ENCODE results near the gene PLEKHM1. TPM values are rescaled to one million over a fixed set of nuclear protein-coding genes. Genes with fewer than 3 reads are reported as not detected.

PLEKHM1 gene
- polyA plus RNA-seq, 2 of the 4 experiments (the other 2 are of a cell fraction): 13.4 to 14.8 TPM

DNA sequence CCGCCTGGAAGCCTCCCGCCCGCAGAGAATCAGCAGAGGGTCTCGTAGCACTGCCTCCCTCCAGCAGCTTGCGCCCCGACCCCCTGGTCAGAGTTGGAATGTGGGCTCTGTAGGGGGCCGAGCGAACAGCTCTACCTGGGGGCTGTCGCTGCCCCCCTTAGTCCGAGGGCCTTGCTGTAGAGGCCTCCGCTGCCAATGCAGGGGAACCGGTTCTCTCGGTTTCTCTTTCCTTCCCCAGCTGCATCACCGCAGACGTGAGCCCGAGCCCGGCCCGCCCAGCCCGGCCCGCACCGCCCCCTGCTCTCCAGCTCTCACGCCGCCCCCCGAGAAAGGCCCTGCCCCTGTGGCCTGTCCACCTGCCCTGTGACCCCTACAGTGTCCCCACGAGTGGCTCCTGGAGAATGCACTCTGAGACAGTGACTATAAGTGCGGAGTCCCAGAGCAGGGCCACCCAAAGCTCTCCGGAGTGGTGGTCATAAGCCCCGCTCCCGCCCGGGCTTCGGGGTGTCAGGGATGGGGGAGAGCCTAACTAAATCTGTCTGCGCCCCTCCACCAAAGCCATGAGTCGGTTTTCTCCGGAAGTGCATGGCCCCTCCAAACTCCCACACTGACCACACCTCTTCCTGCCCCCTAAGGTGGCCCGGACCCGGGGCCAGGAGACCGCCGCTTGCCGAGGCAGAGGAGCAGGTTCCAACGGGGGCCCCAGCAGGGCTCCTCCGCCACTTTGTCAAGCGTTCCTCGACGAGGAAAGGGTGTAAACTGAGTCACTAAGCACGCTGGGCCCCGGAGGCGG, 59.6 kb downstream of the PLEKHM1 start:
- H3K27ac ChIP-seq: peak overlapping the region; percentile 47 to 85
- ATAC-seq: peak in 1 of 2 experiments; percentile 3; a peak in 3 of 6 replicates
- WGBS (ENCODE audit: missing lambda C conversion rate): 65% methylated on average over 47 of the region's 47 CpGs
- POLR2A ChIA-PET: interaction anchor here (1.3 kb wide), 1 partner anchor 154 kb away, joined by 3 read pairs; no protein-coding TSS in a partner anchor
- peak overlapping the region; percentile 99 for H3K4me2 ChIP-seq
- H3K4me1 ChIP-seq: peaks cover 23% of the 10 kb centered on the region
- TF ChIP-seq, protein P1, sequence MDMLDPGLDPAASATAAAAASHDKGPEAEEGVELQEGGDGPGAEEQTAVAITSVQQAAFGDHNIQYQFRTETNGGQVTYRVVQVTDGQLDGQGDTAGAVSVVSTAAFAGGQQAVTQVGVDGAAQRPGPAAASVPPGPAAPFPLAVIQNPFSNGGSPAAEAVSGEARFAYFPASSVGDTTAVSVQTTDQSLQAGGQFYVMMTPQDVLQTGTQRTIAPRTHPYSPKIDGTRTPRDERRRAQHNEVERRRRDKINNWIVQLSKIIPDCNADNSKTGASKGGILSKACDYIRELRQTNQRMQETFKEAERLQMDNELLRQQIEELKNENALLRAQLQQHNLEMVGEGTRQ (IDR thresholded peaks at IDR 0.05): no peak
- no peak for TF ChIP-seq SMC3 (IDR thresholded peaks at IDR 0.05)
- TF ChIP-seq JUN (IDR thresholded peaks at IDR 0.05): no peak
- no peak for TF ChIP-seq KDM5A (IDR thresholded peaks at IDR 0.05)
- TF ChIP-seq RCOR1 (IDR thresholded peaks at IDR 0.05; ENCODE audit: low read depth, low read length): no peak
- TF ChIP-seq HOXB13 (CRISPR knock-in tag; IDR thresholded peaks at IDR 0.05; ENCODE audit: low read depth): no peak
- TF ChIP-seq, protein P2, sequence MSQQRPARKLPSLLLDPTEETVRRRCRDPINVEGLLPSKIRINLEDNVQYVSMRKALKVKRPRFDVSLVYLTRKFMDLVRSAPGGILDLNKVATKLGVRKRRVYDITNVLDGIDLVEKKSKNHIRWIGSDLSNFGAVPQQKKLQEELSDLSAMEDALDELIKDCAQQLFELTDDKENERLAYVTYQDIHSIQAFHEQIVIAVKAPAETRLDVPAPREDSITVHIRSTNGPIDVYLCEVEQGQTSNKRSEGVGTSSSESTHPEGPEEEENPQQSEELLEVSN (IDR thresholded peaks at IDR 0.05; ENCODE audit: borderline replicate concordance, low read depth): no peak
- TF ChIP-seq NPAS2 (CRISPR knock-in tag; IDR thresholded peaks at IDR 0.05; ENCODE audit: borderline replicate concordance): no peak
- peak overlapping the region; percentile 52 for H3K4me3 ChIP-seq
- H3K9me3 ChIP-seq: no peaks in the 10 kb centered on the region
- no peak for FAIRE-seq
- no peak for DNase-seq (ENCODE audit: low read depth in 1 of 2, low spot score in 1 of 2)
- CTCF ChIA-PET: interaction anchor here (1.0 to 11.0 kb wide), 2 partner anchors 35 to 295 kb away, joined by 3 to 331 read pairs; partner anchors contain the start of gene ACBD4

DNA sequence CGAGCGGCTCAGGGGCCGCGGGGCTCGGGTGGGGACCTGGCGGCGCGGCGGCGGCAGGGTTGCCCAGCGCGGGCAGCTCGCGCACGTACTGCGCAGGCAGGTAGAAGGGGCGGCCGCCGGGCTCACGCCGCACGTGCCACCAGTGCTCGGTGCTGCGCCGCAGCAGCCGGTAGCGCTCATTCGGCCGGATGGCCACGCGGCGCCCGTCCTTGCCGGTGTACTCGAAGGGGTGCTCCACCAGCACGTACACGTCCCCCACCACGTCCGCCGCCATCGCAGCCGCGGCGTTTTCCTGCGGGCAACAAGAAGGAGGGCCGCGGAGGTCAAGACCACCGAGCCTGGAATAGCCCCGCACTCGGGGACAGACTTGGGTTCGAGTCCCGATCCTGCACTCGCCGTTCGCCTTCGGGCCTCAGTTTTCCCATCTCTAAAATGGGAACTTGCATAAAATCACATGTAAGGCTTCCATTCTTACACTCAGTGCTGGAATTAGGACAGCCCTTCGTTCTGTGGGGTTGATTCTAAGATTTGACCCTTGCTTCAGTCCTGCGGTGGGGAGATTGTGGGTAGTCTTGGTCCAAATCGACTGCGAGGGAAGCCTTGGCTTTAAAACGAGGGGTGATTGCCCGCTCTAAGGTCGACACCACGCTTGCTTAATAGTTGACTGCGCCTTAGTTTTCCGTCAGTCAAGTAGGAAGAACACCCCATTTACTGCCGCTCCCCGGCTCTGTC, 60.3 kb downstream of the PLEKHM1 start:
- ATAC-seq: no peak

More for the DNA sequence above, 60.3 kb downstream of the PLEKHM1 start:
- ChIA-PET CTCF (interaction anchor here (5.1 to 11.0 kb wide), 2 partner anchors 34 to 211 kb away, joined by 124 to 331 read pairs; partner anchors contain the start of gene FMNL1), POLR2A (interaction anchor here (1.3 kb wide), 1 partner anchor 155 kb away, joined by 3 read pairs; no protein-coding TSS in a partner anchor)
- 94% methylated on average over 68 of the region's 68 CpGs for WGBS (ENCODE audit: missing lambda C conversion rate)
- Histone ChIP-seq H3K4me1 (peaks cover 25% of the 10 kb centered on the region), H3K4me3 (no peak overlapping the region), H3K9me3 (no peaks in the 10 kb centered on the region), H3K4me2 (no peak overlapping the region), H3K27ac (no peak overlapping the region)
- TF ChIP-seq, protein P3, sequence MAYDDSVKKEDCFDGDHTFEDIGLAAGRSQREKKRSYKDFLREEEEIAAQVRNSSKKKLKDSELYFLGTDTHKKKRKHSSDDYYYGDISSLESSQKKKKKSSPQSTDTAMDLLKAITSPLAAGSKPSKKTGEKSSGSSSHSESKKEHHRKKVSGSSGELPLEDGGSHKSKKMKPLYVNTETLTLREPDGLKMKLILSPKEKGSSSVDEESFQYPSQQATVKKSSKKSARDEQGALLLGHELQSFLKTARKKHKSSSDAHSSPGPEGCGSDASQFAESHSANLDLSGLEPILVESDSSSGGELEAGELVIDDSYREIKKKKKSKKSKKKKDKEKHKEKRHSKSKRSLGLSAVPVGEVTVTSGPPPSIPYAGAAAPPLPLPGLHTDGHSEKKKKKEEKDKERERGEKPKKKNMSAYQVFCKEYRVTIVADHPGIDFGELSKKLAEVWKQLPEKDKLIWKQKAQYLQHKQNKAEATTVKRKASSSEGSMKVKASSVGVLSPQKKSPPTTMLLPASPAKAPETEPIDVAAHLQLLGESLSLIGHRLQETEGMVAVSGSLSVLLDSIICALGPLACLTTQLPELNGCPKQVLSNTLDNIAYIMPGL (CRISPR knock-in tag; IDR thresholded peaks at IDR 0.05; ENCODE audit: borderline replicate concordance): no peak
- no peak for TF ChIP-seq RNF2 (IDR thresholded peaks at IDR 0.05; ENCODE audit: borderline replicate concordance, low read depth)
- TF ChIP-seq HDAC2 (IDR thresholded peaks at IDR 0.05): peak; percentile 89; the same call in 1 of the 2 replicates
- no peak for TF ChIP-seq RARB (CRISPR knock-in tag; IDR thresholded peaks at IDR 0.05)
- peak; percentile 89 for TF ChIP-seq CHD4 (IDR thresholded peaks at IDR 0.05; ENCODE audit: borderline replicate concordance)
- TF ChIP-seq, protein P1 (IDR thresholded peaks at IDR 0.05): no peak
- TF ChIP-seq, protein P4, sequence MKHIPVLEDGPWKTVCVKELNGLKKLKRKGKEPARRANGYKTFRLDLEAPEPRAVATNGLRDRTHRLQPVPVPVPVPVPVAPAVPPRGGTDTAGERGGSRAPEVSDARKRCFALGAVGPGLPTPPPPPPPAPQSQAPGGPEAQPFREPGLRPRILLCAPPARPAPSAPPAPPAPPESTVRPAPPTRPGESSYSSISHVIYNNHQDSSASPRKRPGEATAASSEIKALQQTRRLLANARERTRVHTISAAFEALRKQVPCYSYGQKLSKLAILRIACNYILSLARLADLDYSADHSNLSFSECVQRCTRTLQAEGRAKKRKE (CRISPR knock-in tag; IDR thresholded peaks at IDR 0.05; ENCODE audit: low read depth): no peak
- TF ChIP-seq, protein P5, sequence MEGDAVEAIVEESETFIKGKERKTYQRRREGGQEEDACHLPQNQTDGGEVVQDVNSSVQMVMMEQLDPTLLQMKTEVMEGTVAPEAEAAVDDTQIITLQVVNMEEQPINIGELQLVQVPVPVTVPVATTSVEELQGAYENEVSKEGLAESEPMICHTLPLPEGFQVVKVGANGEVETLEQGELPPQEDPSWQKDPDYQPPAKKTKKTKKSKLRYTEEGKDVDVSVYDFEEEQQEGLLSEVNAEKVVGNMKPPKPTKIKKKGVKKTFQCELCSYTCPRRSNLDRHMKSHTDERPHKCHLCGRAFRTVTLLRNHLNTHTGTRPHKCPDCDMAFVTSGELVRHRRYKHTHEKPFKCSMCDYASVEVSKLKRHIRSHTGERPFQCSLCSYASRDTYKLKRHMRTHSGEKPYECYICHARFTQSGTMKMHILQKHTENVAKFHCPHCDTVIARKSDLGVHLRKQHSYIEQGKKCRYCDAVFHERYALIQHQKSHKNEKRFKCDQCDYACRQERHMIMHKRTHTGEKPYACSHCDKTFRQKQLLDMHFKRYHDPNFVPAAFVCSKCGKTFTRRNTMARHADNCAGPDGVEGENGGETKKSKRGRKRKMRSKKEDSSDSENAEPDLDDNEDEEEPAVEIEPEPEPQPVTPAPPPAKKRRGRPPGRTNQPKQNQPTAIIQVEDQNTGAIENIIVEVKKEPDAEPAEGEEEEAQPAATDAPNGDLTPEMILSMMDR (IDR thresholded peaks at IDR 0.05): no peak
- no peak for TF ChIP-seq FOSL2 (IDR thresholded peaks at IDR 0.05)
- TF ChIP-seq FOSL2 (CRISPR knock-in tag; IDR thresholded peaks at IDR 0.05): no peak
- TF ChIP-seq KDM1A (IDR thresholded peaks at IDR 0.05; ENCODE audit: low read depth): peak; percentile 96
- TF ChIP-seq JUNB (IDR thresholded peaks at IDR 0.05): no peak
- TF ChIP-seq FOXS1 (CRISPR knock-in tag; IDR thresholded peaks at IDR 0.05): no peak
- FAIRE-seq: no peak
- no peak for DNase-seq (ENCODE audit: low read depth in 1 of 2, low spot score in 1 of 2)
